K562 (cell line): Measurements from ENCODE around the gene GALNS. TPM values are rescaled to one million over a fixed set of nuclear protein-coding genes. Genes with fewer than 3 reads are reported as not detected.

Experiments used
- CBFB ChIP-seq: sonication (generic); formaldehyde crosslinking; IDR thresholded peaks from 2 replicates; pipeline ENCODE4 v1.4.0; 2020; ENCODE audit warnings: mild to moderate bottlenecking, missing genetic modification reagents
- CEBPG ChIP-seq, 3 experiments: fragments of 200-800 bp in 1 of 3; sonication (Bioruptor generic) in 1 of 3; sonication (generic) in 1 of 3; formaldehyde crosslinking in 1 of 3; IDR thresholded peaks in 2 of 3; conservative IDR thresholded peaks in 1 of 3; 2 replicates each; pipeline versions ENCODE4 v1.6.1 to v1.8.0; 2016 to 2022; ENCODE audit warnings: missing compliant biosample characterization in 2 of 3, missing genetic modification characterization in 2 of 3, mild to moderate bottlenecking in 1 of 3, missing genetic modification reagents in 1 of 3
- CHD1 ChIP-seq: fragments of 200-600 bp; sonication (generic); IDR thresholded peaks from one replicate; pipeline ENCODE4 v1.6.1; 2012; ENCODE audit warnings: mild to moderate bottlenecking, moderate library complexity, low read length, inconsistent platforms
- DACH1 ChIP-seq: fragments of 450-650 bp; IDR thresholded peaks from 2 replicates; pipeline ENCODE4 v1.6.1; 2018; ENCODE audit not compliant: partially characterized antibody
- FOXO4 ChIP-seq: fragments of 450-650 bp; formaldehyde crosslinking; IDR thresholded peaks from 2 replicates; pipeline ENCODE4 v1.4.0; 2020; ENCODE audit warnings: mild to moderate bottlenecking, moderate library complexity
- ILK ChIP-seq: fragments of 450-650 bp; IDR thresholded peaks from 2 replicates; pipeline ENCODE4 v1.6.1; 2016; ENCODE audit warnings: missing genetic modification characterization, low read depth, mild to moderate bottlenecking, missing compliant biosample characterization, moderate library complexity, borderline replicate concordance
- KLF10 ChIP-seq: fragments of 250-450 bp; sonication (Bioruptor Pico); IDR thresholded peaks from 2 replicates; pipeline ENCODE4 v1.6.1; 2021; ENCODE audit warnings: matching md5 sums
- KLF6 ChIP-seq: fragments of 250-450 bp; sonication (Bioruptor Pico); IDR thresholded peaks from 2 replicates; pipeline ENCODE4 v1.4.0; 2020; ENCODE audit warnings: mild to moderate bottlenecking, moderate library complexity, borderline replicate concordance
- MCM5 ChIP-seq: fragments of 450-650 bp; IDR thresholded peaks from 2 replicates; pipeline ENCODE4 v1.6.1; 2016; ENCODE audit warnings: low read depth
- NR0B1 ChIP-seq: fragments of 450-650 bp; IDR thresholded peaks from one replicate; pipeline ENCODE4 v1.6.1; 2018; ENCODE audit warnings: mild to moderate bottlenecking, moderate library complexity; ENCODE audit not compliant: partially characterized antibody
- NR2C2 ChIP-seq, 2 experiments: fragments of 200-800 bp in 1 of 2; sonication (Bioruptor generic) in 1 of 2; sonication (generic) in 1 of 2; formaldehyde crosslinking in 1 of 2; IDR thresholded peaks; 2 replicates each; pipeline versions ENCODE4 v1.6.1 to v1.8.0; 2016 to 2022; ENCODE audit warnings: mild to moderate bottlenecking in 1 of 2, missing compliant biosample characterization in 1 of 2, missing genetic modification characterization in 1 of 2, missing genetic modification reagents in 1 of 2
- PATZ1 ChIP-seq: fragments of 250-450 bp; sonication (Bioruptor Pico); IDR thresholded peaks from 2 replicates; pipeline ENCODE4 v1.5.0; 2020; ENCODE audit warnings: mild to moderate bottlenecking, borderline replicate concordance
- PCBP1 ChIP-seq: fragments of 200-400 bp; formaldehyde crosslinking; IDR thresholded peaks from 2 replicates; pipeline ENCODE4 v1.6.1; 2018; ENCODE audit warnings: mild to moderate bottlenecking, low read depth, low read length; ENCODE audit not compliant: poor library complexity, severe bottlenecking
- PKNOX1 ChIP-seq: fragments of 450-650 bp; IDR thresholded peaks from 2 replicates; pipeline ENCODE4 v1.6.1; 2016
- RNF2 ChIP-seq: sonication (generic); IDR thresholded peaks from 2 replicates; pipeline ENCODE4 v1.6.1; 2016
- RUNX1 ChIP-seq: sonication (generic); IDR thresholded peaks from 2 replicates; pipeline ENCODE4 v1.6.1; 2016; ENCODE audit warnings: antibody characterized with exemption, low read depth
- SRSF3 ChIP-seq: fragments of 200-400 bp; formaldehyde crosslinking; IDR thresholded peaks from 2 replicates; pipeline ENCODE4 v1.6.1; 2016; ENCODE audit warnings: mild to moderate bottlenecking, low read length, moderate library complexity; ENCODE audit not compliant: insufficient read depth
- TAF9B ChIP-seq: fragments of 450-650 bp; IDR thresholded peaks from 2 replicates; pipeline ENCODE4 v1.6.1; 2018; ENCODE audit warnings: mild to moderate bottlenecking; ENCODE audit not compliant: partially characterized antibody
- ZNF408 ChIP-seq: fragments of 250-450 bp; sonication (Bioruptor Pico); IDR thresholded peaks from 2 replicates; pipeline ENCODE4 v1.4.0; 2020; ENCODE audit warnings: low read depth, mild to moderate bottlenecking, moderate library complexity
- ZNF695 ChIP-seq: fragments of 450-650 bp; formaldehyde crosslinking; IDR thresholded peaks from 2 replicates; pipeline ENCODE4 v1.4.0; 2020; ENCODE audit warnings: mild to moderate bottlenecking, moderate library complexity
- ZNF707 ChIP-seq: fragments of 250-450 bp; sonication (Bioruptor Pico); conservative IDR thresholded peaks from 2 replicates; pipeline ENCODE4 v1.8.0; 2022; ENCODE audit warnings: inconsistent platforms, mild to moderate bottlenecking, moderate library complexity
- ZNF717 ChIP-seq: fragments of 250-450 bp; sonication (Bioruptor Pico); IDR thresholded peaks from 2 replicates; pipeline ENCODE4 v1.5.0; 2021
- polyA plus RNA-seq, 8 experiments: library from polyadenylated mRNA; depleted of rRNA in 4 of 8; stranded (reverse) in 5 of 8; unstranded in 3 of 8; fragments of >200 nt; fragmentation: Nextera tagmentation in 2 of 8; fragmentation: Illumina TruSeq in 1 of 8; extraction: Ambion mirVana in 2 of 8; extraction: Trizol in 1 of 8; gene quantifications; 2 replicates each; pipeline versions ENCODE4 v1.2.1 to v1.2.3, GENCODE V29; 2011 to 2014; ENCODE audit warnings: inconsistent platforms in 1 of 8, missing spikeins in 1 of 8
- total RNA-seq, 7 experiments: library from RNA; depleted of rRNA in 6 of 7; stranded (reverse); fragments of >200 nt in 6 of 7; fragmentation: Illumina TruSeq in 2 of 7; extraction: Trizol in 2 of 7; gene quantifications; 2 replicates each; pipeline versions ENCODE4 v1.2.1 to v1.2.3, GENCODE V29; 2011 to 2021; ENCODE audit warnings: low replicate concordance in 1 of 7

GALNS gene
- total and polyA plus RNA-seq, 9 of the 15 experiments (the other 6 are each of a cell fraction or from before 2014, with no cell fraction given), result 0.38 to 13.2 (median 4.3) TPM

- TF ChIP-seq CEBPG (CRISPR knock-in tag; IDR thresholded peaks at IDR 0.05), result no peak
- TF ChIP-seq CEBPG (tag; conservative IDR thresholded peaks at IDR 0.05 in 1 of 2, IDR thresholded peaks at IDR 0.05 in 1 of 2), result no peak
- no peak for TF ChIP-seq ZNF717
- TF ChIP-seq RUNX1, result 0 out of 2 replicates have a peak, but pooled peaks have one; percentile 10
- no peak for TF ChIP-seq TAF9B
- TF ChIP-seq NR0B1, result no peak
- no peak for TF ChIP-seq NR2C2 (CRISPR knock-in tag; IDR thresholded peaks at IDR 0.05)
- TF ChIP-seq NR2C2 (tag; IDR thresholded peaks at IDR 0.05), result no peak; the same call in 1 of the 2 replicates
- TF ChIP-seq CHD1, result no peak
- no peak for TF ChIP-seq PCBP1
- TF ChIP-seq FOXO4 (CRISPR knock-in tag), result no peak
- no peak for TF ChIP-seq ZNF695 (CRISPR knock-in tag)
- 0 out of 2 replicates have a peak, but pooled peaks have one; percentile 16 for TF ChIP-seq RNF2
- no peak for TF ChIP-seq ZNF707 (CRISPR knock-in tag)
- TF ChIP-seq PATZ1 (CRISPR knock-in tag), result no peak
- peak; percentile 48; the same call in 1 of the 2 replicates for TF ChIP-seq KLF10
- no peak for TF ChIP-seq KLF6 (CRISPR knock-in tag)
- TF ChIP-seq MCM5, result no peak
- no peak for TF ChIP-seq SRSF3
- no peak for TF ChIP-seq DACH1
- no peak for TF ChIP-seq CBFB (CRISPR knock-in tag)
- TF ChIP-seq PKNOX1, result peak; percentile 83
- no peak for TF ChIP-seq ILK (tag)
- TF ChIP-seq ZNF408 (CRISPR knock-in tag), result no peak
These were observed 46.4 kb downstream of the GALNS start (continued) for GRCh38 chr16:88810166-88810911.
